ENCODE data around the gene GZMH. TPM values are rescaled to one million over a fixed set of nuclear protein-coding genes. Genes with fewer than 3 reads are reported as not detected.
"Not testable (repeated sequence)": the region's sequence is repeated elsewhere in the genome, so short reads cannot be mapped to it uniquely, and the experiment has no call there.

The GZMH gene
- total RNA-seq, 1 donor from 2014 or later: not detected

GRCh38 chr14:24595073-24595808 lies 14.2 kb downstream of the GZMH start:
- no peaks in the 10 kb centered on the region for H3K27me3 Mint-ChIP-seq (ENCODE audit: unreplicated experiment)
- H3K9me3 Mint-ChIP-seq (ENCODE audit: unreplicated experiment): peaks cover 20% of the 10 kb centered on the region
- no peak overlapping the region for H3K27ac Mint-ChIP-seq (ENCODE audit: unreplicated experiment)
- DNase-seq (ENCODE audit: extremely low spot score, unreplicated experiment): no peak
- H3K4me3 Mint-ChIP-seq (ENCODE audit: unreplicated experiment): no peak overlapping the region
- H3K4me1 Mint-ChIP-seq (ENCODE audit: unreplicated experiment): no peaks in the 10 kb centered on the region
- no peaks in the 10 kb centered on the region for H3K36me3 Mint-ChIP-seq (ENCODE audit: unreplicated experiment)
- TF ChIP-seq, protein P1, sequence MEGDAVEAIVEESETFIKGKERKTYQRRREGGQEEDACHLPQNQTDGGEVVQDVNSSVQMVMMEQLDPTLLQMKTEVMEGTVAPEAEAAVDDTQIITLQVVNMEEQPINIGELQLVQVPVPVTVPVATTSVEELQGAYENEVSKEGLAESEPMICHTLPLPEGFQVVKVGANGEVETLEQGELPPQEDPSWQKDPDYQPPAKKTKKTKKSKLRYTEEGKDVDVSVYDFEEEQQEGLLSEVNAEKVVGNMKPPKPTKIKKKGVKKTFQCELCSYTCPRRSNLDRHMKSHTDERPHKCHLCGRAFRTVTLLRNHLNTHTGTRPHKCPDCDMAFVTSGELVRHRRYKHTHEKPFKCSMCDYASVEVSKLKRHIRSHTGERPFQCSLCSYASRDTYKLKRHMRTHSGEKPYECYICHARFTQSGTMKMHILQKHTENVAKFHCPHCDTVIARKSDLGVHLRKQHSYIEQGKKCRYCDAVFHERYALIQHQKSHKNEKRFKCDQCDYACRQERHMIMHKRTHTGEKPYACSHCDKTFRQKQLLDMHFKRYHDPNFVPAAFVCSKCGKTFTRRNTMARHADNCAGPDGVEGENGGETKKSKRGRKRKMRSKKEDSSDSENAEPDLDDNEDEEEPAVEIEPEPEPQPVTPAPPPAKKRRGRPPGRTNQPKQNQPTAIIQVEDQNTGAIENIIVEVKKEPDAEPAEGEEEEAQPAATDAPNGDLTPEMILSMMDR (IDR thresholded peaks at IDR 0.05): no peak

- peaks cover 15% of the 10 kb centered on the region for H3K9me3 Mint-ChIP-seq (ENCODE audit: unreplicated experiment)
- H3K4me3 Mint-ChIP-seq (ENCODE audit: unreplicated experiment); H3K36me3 Mint-ChIP-seq (ENCODE audit: unreplicated experiment): not testable (repeated sequence)
Measured at GRCh38 chr14:24591004-24591403, 18.5 kb downstream of the GZMH start.

GRCh38 chr14:24584402-24584801 lies 25.1 kb downstream of the GZMH start:
- H3K27me3 Mint-ChIP-seq (ENCODE audit: unreplicated experiment); H3K36me3 Mint-ChIP-seq (ENCODE audit: unreplicated experiment); H3K4me1 Mint-ChIP-seq (ENCODE audit: unreplicated experiment); H3K9me3 Mint-ChIP-seq (ENCODE audit: unreplicated experiment); H3K4me3 Mint-ChIP-seq (ENCODE audit: unreplicated experiment); H3K27ac Mint-ChIP-seq (ENCODE audit: unreplicated experiment); DNase-seq (ENCODE audit: extremely low spot score, unreplicated experiment): not testable (repeated sequence)

More at GRCh38 chr14:24591004-24591403, 18.5 kb downstream of the GZMH start:
- H3K27me3 Mint-ChIP-seq (ENCODE audit: unreplicated experiment); H3K27ac Mint-ChIP-seq (ENCODE audit: unreplicated experiment); DNase-seq (ENCODE audit: extremely low spot score, unreplicated experiment); H3K4me1 Mint-ChIP-seq (ENCODE audit: unreplicated experiment): not testable (repeated sequence)

- TF ChIP-seq, protein P1 (IDR thresholded peaks at IDR 0.05): no peak
- no peak overlapping the region for H3K27ac Mint-ChIP-seq (ENCODE audit: unreplicated experiment)
- no peaks in the 10 kb centered on the region for H3K4me1 Mint-ChIP-seq (ENCODE audit: unreplicated experiment)
- H3K36me3 Mint-ChIP-seq (ENCODE audit: unreplicated experiment): no peaks in the 10 kb centered on the region
- no peak for DNase-seq (ENCODE audit: extremely low spot score, unreplicated experiment)
- peaks cover 4% of the 10 kb centered on the region for H3K9me3 Mint-ChIP-seq (ENCODE audit: unreplicated experiment)
- no peaks in the 10 kb centered on the region for H3K27me3 Mint-ChIP-seq (ENCODE audit: unreplicated experiment)
- no peak overlapping the region for H3K4me3 Mint-ChIP-seq (ENCODE audit: unreplicated experiment)
Measured at GRCh38 chr14:24578558-24578957, 30.9 kb downstream of the GZMH start.

GRCh38 chr14:24576771-24577170 lies 32.7 kb downstream of the GZMH start:
- Mint-ChIP-seq H3K36me3 (ENCODE audit: unreplicated experiment) (no peaks in the 10 kb centered on the region), H3K27me3 (ENCODE audit: unreplicated experiment) (no peaks in the 10 kb centered on the region), H3K9me3 (ENCODE audit: unreplicated experiment) (no peaks in the 10 kb centered on the region), H3K4me1 (ENCODE audit: unreplicated experiment) (no peaks in the 10 kb centered on the region), H3K27ac (ENCODE audit: unreplicated experiment) (no peak overlapping the region), H3K4me3 (ENCODE audit: unreplicated experiment) (no peak overlapping the region)
- TF ChIP-seq, protein P1 (IDR thresholded peaks at IDR 0.05): no peak
- no peak for DNase-seq (ENCODE audit: extremely low spot score, unreplicated experiment)

DNA sequence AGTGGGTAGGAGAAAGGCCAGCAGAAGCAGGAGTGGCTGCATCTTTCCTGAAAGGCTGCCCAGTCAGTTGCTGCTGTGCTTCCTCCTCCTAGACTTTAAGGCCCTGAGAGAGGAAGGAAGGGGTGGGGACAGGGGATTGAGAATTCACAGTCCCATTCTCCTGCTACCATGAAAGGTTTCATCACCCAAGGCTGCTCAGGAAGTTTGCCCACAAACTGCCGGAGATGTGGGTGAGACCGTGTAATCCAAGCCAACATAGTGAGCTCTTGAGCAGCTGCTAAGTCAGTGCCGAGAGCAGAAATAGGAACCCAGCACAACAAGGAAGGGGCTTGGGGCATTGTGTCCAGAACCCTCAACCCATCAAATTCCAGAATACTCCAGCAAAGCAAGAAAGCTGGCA lies 33.3 kb downstream of the GZMH start, which contains the start of gene CTSG:
TSS of gene CTSG (minus strand) at position 69 of the 400 bp plus-strand sequence. CDS start at position 42, 27 bp downstream.
- Mint-ChIP-seq H3K4me1 (ENCODE audit: unreplicated experiment) (no peaks in the 10 kb centered on the region), H3K36me3 (ENCODE audit: unreplicated experiment) (no peaks in the 10 kb centered on the region), H3K4me3 (ENCODE audit: unreplicated experiment) (no peak within 1 kb of the TSS), H3K27ac (ENCODE audit: unreplicated experiment) (no peak within 1 kb of the TSS), H3K9me3 (ENCODE audit: unreplicated experiment) (no peaks in the 10 kb centered on the region), H3K27me3 (ENCODE audit: unreplicated experiment) (no peaks in the 10 kb centered on the region)
- TF ChIP-seq, protein P1 (IDR thresholded peaks at IDR 0.05): no peak
- DNase-seq (ENCODE audit: extremely low spot score, unreplicated experiment): no peak

All from osteocyte (in vitro differentiated cells).